Measurements from ENCODE around the gene BANP. TPM values are rescaled to one million over a fixed set of nuclear protein-coding genes. Genes with fewer than 3 reads are reported as not detected.

The BANP gene
- total RNA-seq, 1 experiment from 2014 or later = 37.2 TPM

DNA sequence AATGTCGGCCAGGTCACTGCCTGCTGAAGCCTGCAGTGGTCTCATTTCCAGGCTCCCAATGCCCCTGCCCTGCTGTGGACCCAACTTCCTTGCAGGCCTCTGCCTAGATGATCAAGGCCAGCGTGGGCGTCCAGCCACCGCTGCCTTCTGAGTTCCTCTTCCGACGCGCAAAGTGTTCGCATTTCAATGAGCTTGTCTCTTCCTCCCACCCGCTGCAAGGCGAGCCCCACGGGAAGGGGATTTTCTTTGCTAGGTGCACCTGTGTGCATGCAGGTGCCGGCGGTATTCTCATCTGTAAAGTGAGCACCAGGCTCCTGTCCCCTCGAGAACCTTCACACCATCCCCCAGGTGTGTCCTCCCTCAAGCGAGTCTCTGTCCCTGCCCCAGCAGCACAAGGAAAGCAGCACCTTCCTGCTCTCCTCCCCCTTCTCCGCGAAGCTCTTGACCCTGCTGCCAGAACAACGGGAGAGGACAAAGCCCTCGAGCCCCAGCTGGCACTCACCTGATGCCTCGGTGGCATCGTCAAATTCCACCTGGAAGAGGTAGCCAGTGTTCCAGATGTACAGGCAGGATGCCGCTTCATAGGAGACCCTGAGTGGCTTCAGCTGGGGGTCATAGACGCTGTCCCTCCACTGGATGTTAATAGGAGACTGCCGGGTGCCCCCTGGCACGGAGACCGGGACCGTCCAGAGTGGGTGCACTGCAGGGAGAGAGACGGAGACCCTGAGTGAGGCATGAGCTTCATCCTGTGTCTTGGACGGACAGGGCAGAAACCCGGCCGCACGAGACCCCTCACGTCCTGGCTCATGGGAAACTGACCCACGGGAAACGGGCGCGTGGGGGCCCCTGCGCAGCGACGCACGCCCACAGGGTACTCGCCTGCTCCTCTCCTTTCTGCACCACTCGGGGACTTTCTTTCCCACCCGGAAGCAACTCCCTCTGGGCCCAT is 24.7 kb upstream of the BANP start (continued):
- TF ChIP-seq REST (IDR thresholded peaks at IDR 0.05; ENCODE audit: low read depth) (no peak), ATF3 (IDR thresholded peaks at IDR 0.05) (no peak)

DNA sequence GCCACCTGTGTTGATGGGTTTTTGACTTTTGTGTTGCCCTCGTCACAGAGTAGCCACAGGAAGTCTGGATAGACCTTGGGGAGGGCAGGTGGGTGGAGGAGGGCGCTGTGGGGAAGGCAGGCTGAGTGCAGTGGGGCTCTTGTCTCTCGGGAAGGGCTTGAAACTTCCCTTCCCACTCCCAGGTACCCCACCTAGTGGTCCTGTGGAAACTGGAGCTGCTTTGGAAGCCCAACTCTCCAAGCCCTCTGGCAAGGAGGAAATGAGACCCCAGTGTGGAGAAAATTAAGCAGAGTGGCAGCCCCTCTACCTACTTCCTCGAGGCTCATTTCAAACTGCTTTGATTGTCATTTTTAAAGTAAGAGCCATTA is 24.1 kb upstream of the BANP start:
- Histone ChIP-seq H4K20me1 (ENCODE audit: insufficient read depth) (no peaks in the 10 kb centered on the region), H3K9me2 (ENCODE audit: insufficient read depth) (no peaks in the 10 kb centered on the region), H3K27me3 (ENCODE audit: insufficient read depth, low read length) (no peaks in the 10 kb centered on the region), H2AFZ (ENCODE audit: low read depth, low read length, poor library complexity, severe bottlenecking) (no peak overlapping the region), H3K79me2 (ENCODE audit: insufficient read depth, low read length) (no peaks in the 10 kb centered on the region), H3K9me3 (ENCODE audit: control insufficient read depth in 1 of 2, insufficient read depth in 1 of 2, low read depth in 1 of 2, low read length in 2 of 2) (no peaks in the 10 kb centered on the region), H3K4me3 (replicated peaks in 1 of 2; ENCODE audit: low read depth in 1 of 2, low read length in 2 of 2) (no peak overlapping the region), H3K4me2 (ENCODE audit: low read length) (no peak overlapping the region), H3K36me3 (ENCODE audit: control insufficient read depth in 1 of 2, insufficient read depth in 2 of 2, low read length in 2 of 2) (no peaks in the 10 kb centered on the region), H3K27ac (ENCODE audit: low read depth, low read length) (no peak overlapping the region), H3K4me1 (ENCODE audit: control insufficient read depth in 1 of 2, insufficient read depth in 2 of 2, low read length in 2 of 2) (peaks cover 0 to 4% of the 10 kb centered on the region in 2 experiments; a peak in 1 of 4 replicates), H3K9ac (ENCODE audit: low read length) (no peak overlapping the region)
- no peak for TF ChIP-seq POLR2AphosphoS5 (IDR thresholded peaks at IDR 0.05; ENCODE audit: low read depth, low read length)
- TF ChIP-seq, protein P1, sequence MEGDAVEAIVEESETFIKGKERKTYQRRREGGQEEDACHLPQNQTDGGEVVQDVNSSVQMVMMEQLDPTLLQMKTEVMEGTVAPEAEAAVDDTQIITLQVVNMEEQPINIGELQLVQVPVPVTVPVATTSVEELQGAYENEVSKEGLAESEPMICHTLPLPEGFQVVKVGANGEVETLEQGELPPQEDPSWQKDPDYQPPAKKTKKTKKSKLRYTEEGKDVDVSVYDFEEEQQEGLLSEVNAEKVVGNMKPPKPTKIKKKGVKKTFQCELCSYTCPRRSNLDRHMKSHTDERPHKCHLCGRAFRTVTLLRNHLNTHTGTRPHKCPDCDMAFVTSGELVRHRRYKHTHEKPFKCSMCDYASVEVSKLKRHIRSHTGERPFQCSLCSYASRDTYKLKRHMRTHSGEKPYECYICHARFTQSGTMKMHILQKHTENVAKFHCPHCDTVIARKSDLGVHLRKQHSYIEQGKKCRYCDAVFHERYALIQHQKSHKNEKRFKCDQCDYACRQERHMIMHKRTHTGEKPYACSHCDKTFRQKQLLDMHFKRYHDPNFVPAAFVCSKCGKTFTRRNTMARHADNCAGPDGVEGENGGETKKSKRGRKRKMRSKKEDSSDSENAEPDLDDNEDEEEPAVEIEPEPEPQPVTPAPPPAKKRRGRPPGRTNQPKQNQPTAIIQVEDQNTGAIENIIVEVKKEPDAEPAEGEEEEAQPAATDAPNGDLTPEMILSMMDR (IDR thresholded peaks at IDR 0.05 in 2 of 3, conservative IDR thresholded peaks at IDR 0.05 in 1 of 3; ENCODE audit: borderline replicate concordance in 1 of 3, insufficient read depth in 1 of 3, low read depth in 2 of 3, low read length in 2 of 3) = peak in 1 of 3 experiments; percentile 21; a peak in 1 of 6 replicates
- TF ChIP-seq POLR2A (IDR thresholded peaks at IDR 0.05; ENCODE audit: borderline replicate concordance, extremely low read depth, insufficient read depth, insufficient read length) = no peak
- TF ChIP-seq ELF1 (IDR thresholded peaks at IDR 0.05; ENCODE audit: borderline replicate concordance, low read depth) = no peak
- no peak for TF ChIP-seq SP1 (IDR thresholded peaks at IDR 0.05; ENCODE audit: low read depth)
- BruUV-seq (replicated peaks) = no TSS peak
- ChIA-PET RAD21 (ENCODE audit: low non-redundant PET in 1 of 2, low total read pairs in 2 of 2, uncharacterized antibody in 2 of 2, unreplicated experiment in 2 of 2) (no interaction called here), CTCF (no interaction called here), POLR2A (no interaction called here)
- DNase-seq (ENCODE audit: low read depth, low spot score) = no peak
- intact Hi-C loops (cut with micrococcal nuclease) = no loop called here
- ATAC-seq = peak; percentile 45

All from HCT116 (cell line).